GM13977 (cell line): ENCODE measurements around the gene FHIT.

ENCODE experiments used
- DNase-seq: peaks from one replicate; pipeline ENCODE4 v3.0.0; 2012; ENCODE audit warnings: low spot score
- CTCF ChIP-seq: IDR thresholded peaks from 2 replicates; pipeline ENCODE4 v1.5.1; 2012; ENCODE audit warnings: mild to moderate bottlenecking, control low read depth; ENCODE audit not compliant: insufficient read depth; ENCODE audit errors: extremely low read depth, missing control alignments
- in situ Hi-C: fragments of 300-500 bp; cut with MboI; formaldehyde crosslinking; loops from one replicate; pipeline ENCODE4 v1.12.0; 2022; ENCODE audit warnings: low sequenced_read_pairs, low pct_unique_long_range_greater_than_20kb, mixed read lengths, inconsistent platforms; ENCODE audit not compliant: unreplicated experiment

Gene FHIT

GRCh38 chr3:61283876-61284275, 32.6 kb upstream of the FHIT start:
- in situ Hi-C loops = no loop called here
- TF ChIP-seq CTCF = no peak
- no peak for DNase-seq

- TF ChIP-seq CTCF = no peak
- in situ Hi-C loops = no loop called here
- DNase-seq = no peak
Measured at GRCh38 chr3:61278713-61279112, 27.5 kb upstream of the FHIT start.

- no peak for DNase-seq
- in situ Hi-C loops = no loop called here
- TF ChIP-seq CTCF = no peak
Measured at GRCh38 chr3:61277411-61277810, 26.2 kb upstream of the FHIT start.

GRCh38 chr3:61269435-61269834, 18.2 kb upstream of the FHIT start:
- no peak for DNase-seq
- no peak for TF ChIP-seq CTCF
- in situ Hi-C loops = no loop called here

- no peak for DNase-seq
- no peak for TF ChIP-seq CTCF
- in situ Hi-C loops = no loop called here
Measured at GRCh38 chr3:61268644-61269043, 17.4 kb upstream of the FHIT start.

GRCh38 chr3:61264281-61264680, 13.0 kb upstream of the FHIT start:
- no peak for TF ChIP-seq CTCF
- no peak for DNase-seq
- in situ Hi-C loops = no loop called here

- no peak for DNase-seq
- in situ Hi-C loops = no loop called here
- no peak for TF ChIP-seq CTCF
Measured at GRCh38 chr3:61257148-61257547, 5.9 kb upstream of the FHIT start.
